Calu3 (cell line): ENCODE results near the gene PPP1R16B. TPM values are rescaled to one million over a fixed set of nuclear protein-coding genes. Genes with fewer than 3 reads are reported as not detected.

Source experiments
- BruUV-seq: library from RNA; stranded (reverse); fragments of 400-500 nt; replicated peaks from 2 replicates; lab custom pipeline; 2021; lab: Mats Ljungman, UMichigan
- CTCF ChIA-PET: fragments of 300-600 bp; sonication (Branson Sonifier 250); formaldehyde crosslinking; loops from one replicate; lab custom pipeline; 2022; ENCODE audit warnings: antibody characterized with exemption; lab: Charles Lee
- DNase-seq: peaks from one replicate; pipeline ENCODE4 v3.0.0; 2022
- H3K27ac Mint-ChIP-seq: one replicate; pipeline ENCODE4 v1.8.0; 2022; ENCODE audit warnings: mixed read lengths; ENCODE audit not compliant: unreplicated experiment
- H3K27me3 Mint-ChIP-seq: one replicate; pipeline ENCODE4 v1.8.0; 2022; ENCODE audit warnings: mixed read lengths; ENCODE audit not compliant: unreplicated experiment
- H3K36me3 Mint-ChIP-seq: one replicate; pipeline ENCODE4 v1.8.0; 2022; ENCODE audit warnings: mild to moderate bottlenecking, moderate library complexity, mixed read lengths; ENCODE audit not compliant: insufficient read depth, unreplicated experiment
- H3K4me1 Mint-ChIP-seq: one replicate; pipeline ENCODE4 v1.8.0; 2022; ENCODE audit warnings: mild to moderate bottlenecking, low read depth, mixed read lengths; ENCODE audit not compliant: unreplicated experiment
- H3K4me3 Mint-ChIP-seq: one replicate; pipeline ENCODE4 v1.8.0; 2022; ENCODE audit warnings: mild to moderate bottlenecking, low read depth, moderate library complexity, mixed read lengths; ENCODE audit not compliant: unreplicated experiment
- H3K9me3 Mint-ChIP-seq: one replicate; pipeline ENCODE4 v1.8.0; 2022; ENCODE audit warnings: low read depth, mixed read lengths; ENCODE audit not compliant: unreplicated experiment
- intact Hi-C: fragments of 100-400 bp; cut with micrococcal nuclease; formaldehyde crosslinking; loops from one replicate; pipeline ENCODE4 v1.10.0; 2022; ENCODE audit not compliant: unreplicated experiment
- total RNA-seq: library from RNA; stranded (reverse); gene quantifications from 2 replicates; pipeline ENCODE4 v1.2.3, GENCODE V29; 2022
- TF ChIP-seq, protein P1 (sequence below): fragments of 200-600 bp; IDR thresholded peaks from one replicate; pipeline ENCODE4 v1.8.0; 2022; ENCODE audit warnings: antibody characterized with exemption; ENCODE audit not compliant: unreplicated experiment

The PPP1R16B gene
- total RNA-seq, 1 experiment from 2014 or later, result not detected

DNA sequence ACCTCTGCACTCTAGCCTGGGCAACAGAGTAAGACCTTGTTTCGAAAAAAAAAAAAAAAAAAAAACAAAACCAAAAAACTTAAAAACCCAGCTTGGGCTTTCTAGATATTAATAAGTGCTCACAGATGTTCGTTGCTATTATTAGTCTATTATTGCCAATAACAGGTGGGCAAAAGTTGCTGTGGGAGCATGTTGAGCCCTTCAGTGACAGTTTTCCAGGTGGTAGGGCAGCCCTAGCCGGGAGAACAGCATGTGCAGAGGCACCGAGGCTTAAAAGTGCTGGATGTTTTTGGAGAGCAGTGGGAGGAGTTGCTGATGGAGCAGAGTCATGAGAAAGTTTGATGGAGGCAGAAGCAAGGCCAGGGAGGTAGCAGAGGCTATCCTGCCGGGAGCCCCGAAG lies 4.4 kb downstream of the PPP1R16B start:
- TF ChIP-seq, protein P1, sequence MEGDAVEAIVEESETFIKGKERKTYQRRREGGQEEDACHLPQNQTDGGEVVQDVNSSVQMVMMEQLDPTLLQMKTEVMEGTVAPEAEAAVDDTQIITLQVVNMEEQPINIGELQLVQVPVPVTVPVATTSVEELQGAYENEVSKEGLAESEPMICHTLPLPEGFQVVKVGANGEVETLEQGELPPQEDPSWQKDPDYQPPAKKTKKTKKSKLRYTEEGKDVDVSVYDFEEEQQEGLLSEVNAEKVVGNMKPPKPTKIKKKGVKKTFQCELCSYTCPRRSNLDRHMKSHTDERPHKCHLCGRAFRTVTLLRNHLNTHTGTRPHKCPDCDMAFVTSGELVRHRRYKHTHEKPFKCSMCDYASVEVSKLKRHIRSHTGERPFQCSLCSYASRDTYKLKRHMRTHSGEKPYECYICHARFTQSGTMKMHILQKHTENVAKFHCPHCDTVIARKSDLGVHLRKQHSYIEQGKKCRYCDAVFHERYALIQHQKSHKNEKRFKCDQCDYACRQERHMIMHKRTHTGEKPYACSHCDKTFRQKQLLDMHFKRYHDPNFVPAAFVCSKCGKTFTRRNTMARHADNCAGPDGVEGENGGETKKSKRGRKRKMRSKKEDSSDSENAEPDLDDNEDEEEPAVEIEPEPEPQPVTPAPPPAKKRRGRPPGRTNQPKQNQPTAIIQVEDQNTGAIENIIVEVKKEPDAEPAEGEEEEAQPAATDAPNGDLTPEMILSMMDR, result no peak
- no peak overlapping the region for H3K4me3 Mint-ChIP-seq
- CTCF ChIA-PET, result interaction anchor here (0.6 kb wide), 1 partner anchor 20 kb away, joined by 3 read pairs; no protein-coding TSS in a partner anchor
- H3K4me1 Mint-ChIP-seq, result no peaks in the 10 kb centered on the region
- no TSS peak for BruUV-seq
- no peaks in the 10 kb centered on the region for H3K9me3 Mint-ChIP-seq
- intact Hi-C loops, result no loop called here
- peaks cover 87% of the 10 kb centered on the region for H3K27me3 Mint-ChIP-seq
- H3K36me3 Mint-ChIP-seq, result peaks cover 8% of the 10 kb centered on the region
- DNase-seq, result no peak
- no peak overlapping the region for H3K27ac Mint-ChIP-seq

DNA sequence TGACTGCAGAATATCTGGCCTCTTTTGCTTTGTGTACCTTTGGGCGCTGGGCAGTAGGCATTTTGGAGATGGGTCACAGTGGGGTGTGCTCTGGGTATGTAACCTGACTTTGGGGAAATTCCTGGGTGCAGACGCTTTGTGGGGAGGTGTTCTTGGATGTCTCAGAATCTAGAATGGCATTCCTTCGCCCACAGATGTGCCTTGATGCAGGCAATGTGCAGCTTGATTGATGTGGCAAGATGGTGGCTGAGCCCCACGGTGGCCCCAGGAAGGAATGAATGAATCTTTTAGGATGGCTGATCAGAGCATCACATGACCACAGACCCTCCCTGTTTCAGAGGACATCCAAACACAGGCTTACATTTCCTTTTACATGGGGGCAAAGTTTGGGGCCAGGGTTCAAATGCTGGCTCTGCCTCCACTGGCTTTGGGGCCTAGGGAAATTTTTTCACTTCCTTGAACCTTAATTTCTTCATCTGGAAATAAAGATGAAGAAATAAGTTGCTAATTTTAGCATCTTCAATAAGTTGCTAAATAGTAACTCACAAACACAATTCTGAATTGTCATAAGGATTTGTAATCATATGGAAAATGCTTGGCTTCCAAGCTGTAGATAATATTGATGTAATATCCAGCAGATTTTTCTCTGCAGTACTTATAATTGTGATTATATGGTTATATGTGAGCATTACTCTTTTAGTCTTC lies 5.6 kb downstream of the PPP1R16B start:
- TF ChIP-seq, protein P1, result no peak
- no peak for DNase-seq
- Mint-ChIP-seq H3K27me3 (peaks cover 87% of the 10 kb centered on the region), H3K27ac (no peak overlapping the region), H3K4me3 (no peak overlapping the region), H3K9me3 (no peaks in the 10 kb centered on the region), H3K4me1 (no peaks in the 10 kb centered on the region), H3K36me3 (peaks cover under 1% of the 10 kb centered on the region)
- CTCF ChIA-PET, result no interaction called here
- no TSS peak for BruUV-seq
- intact Hi-C loops, result no loop called here

DNA sequence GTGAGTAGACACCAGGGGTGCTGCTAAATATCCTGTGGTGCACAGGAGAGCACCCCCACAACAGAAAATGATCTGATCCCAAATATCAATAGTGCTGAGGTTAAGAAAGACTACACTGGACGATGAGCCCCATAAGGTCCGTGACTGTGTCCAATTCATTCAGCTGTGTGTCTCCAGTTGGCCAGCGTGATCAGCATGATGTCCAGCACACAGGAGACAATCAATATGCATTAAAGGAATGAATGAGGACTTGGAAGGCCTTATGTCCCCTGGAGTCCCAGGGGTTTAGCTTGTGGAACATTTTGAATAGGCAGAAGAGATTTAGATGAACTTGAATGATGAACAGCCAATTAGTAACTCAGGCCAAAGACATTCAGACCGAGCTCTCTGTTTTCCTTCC lies 6.3 kb downstream of the PPP1R16B start:
- no peaks in the 10 kb centered on the region for H3K9me3 Mint-ChIP-seq
- no peak overlapping the region for H3K27ac Mint-ChIP-seq
- no TSS peak for BruUV-seq
- CTCF ChIA-PET, result no interaction called here
- no peak overlapping the region for H3K4me3 Mint-ChIP-seq
- no peaks in the 10 kb centered on the region for H3K36me3 Mint-ChIP-seq
- intact Hi-C loops, result no loop called here
- DNase-seq, result no peak
- peaks cover 87% of the 10 kb centered on the region for H3K27me3 Mint-ChIP-seq
- H3K4me1 Mint-ChIP-seq, result no peaks in the 10 kb centered on the region
- TF ChIP-seq, protein P1, result no peak

DNA sequence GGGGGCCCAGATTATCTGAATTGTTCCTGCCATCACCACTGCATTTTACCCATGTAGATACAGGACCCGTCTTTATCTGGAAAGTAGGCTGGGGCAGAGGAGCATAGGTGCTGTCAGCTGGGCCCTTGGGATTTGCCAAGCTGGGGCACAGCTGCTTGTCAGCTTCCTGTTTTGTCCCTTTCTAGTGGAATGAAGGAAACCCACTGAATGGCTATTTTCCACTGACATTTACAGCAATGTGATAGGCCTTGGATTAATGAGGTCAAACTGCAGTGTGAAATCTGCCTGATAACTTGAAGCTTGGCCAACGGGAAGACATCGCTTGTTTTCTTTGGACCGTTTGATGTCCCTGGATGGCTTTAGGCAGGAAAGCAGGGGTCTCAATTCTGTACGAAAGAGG lies 6.7 kb downstream of the PPP1R16B start:
- Mint-ChIP-seq H3K36me3 (no peaks in the 10 kb centered on the region), H3K4me3 (no peak overlapping the region), H3K27me3 (peaks cover 87% of the 10 kb centered on the region), H3K4me1 (no peaks in the 10 kb centered on the region), H3K27ac (no peak overlapping the region), H3K9me3 (no peaks in the 10 kb centered on the region)
- CTCF ChIA-PET, result no interaction called here
- intact Hi-C loops, result no loop called here
- BruUV-seq, result no TSS peak
- no peak for DNase-seq
- TF ChIP-seq, protein P1, result no peak
